Measurements from ENCODE around the gene VAC14. TPM values are rescaled to one million over a fixed set of nuclear protein-coding genes. Genes with fewer than 3 reads are reported as not detected.
"Not testable (repeated sequence)": the region's sequence is repeated elsewhere in the genome, so short reads cannot be mapped to it uniquely, and the experiment has no call there.

The VAC14 gene
- total RNA-seq, 2 donors from 2014 or later: 22.1 to 26.5 TPM

GRCh38 chr16:70677499-70678120, 123.3 kb downstream of the VAC14 start:
- Histone ChIP-seq H3K4me1 (peaks cover 0 to 26% of the 10 kb centered on the region in 2 donors), H3K36me3 (peaks cover 62% of the 10 kb centered on the region)

DNA sequence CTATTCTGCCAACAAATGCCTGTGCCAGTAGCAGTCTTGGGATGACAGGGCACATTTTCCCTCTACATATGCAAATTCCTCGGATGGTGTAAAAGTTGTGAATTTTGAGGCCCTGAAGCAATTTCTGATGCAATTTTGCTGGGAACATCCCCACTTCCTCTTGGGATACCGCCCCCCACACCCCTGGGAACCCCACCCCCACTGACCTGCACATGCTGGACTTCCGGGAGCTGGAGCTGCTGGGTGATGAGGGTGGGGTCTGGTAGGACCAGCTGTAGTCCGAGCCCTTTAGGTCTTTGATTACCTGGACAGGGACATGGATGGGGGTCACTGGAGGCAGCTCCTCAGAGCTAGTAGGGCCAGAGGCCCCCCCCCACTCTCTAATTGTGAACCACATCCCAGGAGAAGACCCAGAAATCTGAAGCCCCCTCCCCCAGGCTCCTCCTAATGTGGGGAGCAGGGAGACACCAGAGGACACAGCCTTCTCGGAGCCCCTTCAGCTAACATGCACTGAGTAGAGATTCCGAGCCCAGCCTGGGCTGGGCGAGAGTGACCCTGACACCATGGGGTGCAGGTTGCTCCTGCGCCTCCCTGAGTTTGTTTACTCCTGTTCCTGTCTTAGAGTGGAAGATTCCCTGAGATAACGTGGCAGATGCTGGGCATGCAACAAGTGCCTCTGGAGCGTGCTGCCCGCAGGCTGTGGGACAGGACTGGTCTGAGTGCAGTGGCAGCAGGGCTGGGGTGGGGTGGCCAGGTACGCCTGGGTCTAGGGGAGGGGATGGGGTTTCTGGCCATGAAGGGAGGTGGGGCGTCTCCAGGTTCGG, 124.1 kb downstream of the VAC14 start:
- H3K36me3 ChIP-seq: peaks cover 66% of the 10 kb centered on the region
- DNase-seq (ENCODE audit: low spot score): no peak
- H3K4me3 ChIP-seq: no peak overlapping the region
- H3K27ac ChIP-seq: no peak overlapping the region
- TF ChIP-seq, protein P1, sequence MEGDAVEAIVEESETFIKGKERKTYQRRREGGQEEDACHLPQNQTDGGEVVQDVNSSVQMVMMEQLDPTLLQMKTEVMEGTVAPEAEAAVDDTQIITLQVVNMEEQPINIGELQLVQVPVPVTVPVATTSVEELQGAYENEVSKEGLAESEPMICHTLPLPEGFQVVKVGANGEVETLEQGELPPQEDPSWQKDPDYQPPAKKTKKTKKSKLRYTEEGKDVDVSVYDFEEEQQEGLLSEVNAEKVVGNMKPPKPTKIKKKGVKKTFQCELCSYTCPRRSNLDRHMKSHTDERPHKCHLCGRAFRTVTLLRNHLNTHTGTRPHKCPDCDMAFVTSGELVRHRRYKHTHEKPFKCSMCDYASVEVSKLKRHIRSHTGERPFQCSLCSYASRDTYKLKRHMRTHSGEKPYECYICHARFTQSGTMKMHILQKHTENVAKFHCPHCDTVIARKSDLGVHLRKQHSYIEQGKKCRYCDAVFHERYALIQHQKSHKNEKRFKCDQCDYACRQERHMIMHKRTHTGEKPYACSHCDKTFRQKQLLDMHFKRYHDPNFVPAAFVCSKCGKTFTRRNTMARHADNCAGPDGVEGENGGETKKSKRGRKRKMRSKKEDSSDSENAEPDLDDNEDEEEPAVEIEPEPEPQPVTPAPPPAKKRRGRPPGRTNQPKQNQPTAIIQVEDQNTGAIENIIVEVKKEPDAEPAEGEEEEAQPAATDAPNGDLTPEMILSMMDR (IDR thresholded peaks at IDR 0.05): no peak
- H3K9me3 ChIP-seq: no peaks in the 10 kb centered on the region
- H3K4me1 ChIP-seq: peaks cover 0 to 19% of the 10 kb centered on the region in 2 donors
- no peaks in the 10 kb centered on the region for H3K27me3 ChIP-seq

More at GRCh38 chr16:70677499-70678120, 123.3 kb downstream of the VAC14 start:
- TF ChIP-seq, protein P1 (IDR thresholded peaks at IDR 0.05): no peak
- Histone ChIP-seq H3K4me3 (no peak overlapping the region), H3K27me3 (no peaks in the 10 kb centered on the region), H3K9me3 (no peaks in the 10 kb centered on the region), H3K27ac (no peak overlapping the region)
- DNase-seq (ENCODE audit: low spot score): no peak

DNA sequence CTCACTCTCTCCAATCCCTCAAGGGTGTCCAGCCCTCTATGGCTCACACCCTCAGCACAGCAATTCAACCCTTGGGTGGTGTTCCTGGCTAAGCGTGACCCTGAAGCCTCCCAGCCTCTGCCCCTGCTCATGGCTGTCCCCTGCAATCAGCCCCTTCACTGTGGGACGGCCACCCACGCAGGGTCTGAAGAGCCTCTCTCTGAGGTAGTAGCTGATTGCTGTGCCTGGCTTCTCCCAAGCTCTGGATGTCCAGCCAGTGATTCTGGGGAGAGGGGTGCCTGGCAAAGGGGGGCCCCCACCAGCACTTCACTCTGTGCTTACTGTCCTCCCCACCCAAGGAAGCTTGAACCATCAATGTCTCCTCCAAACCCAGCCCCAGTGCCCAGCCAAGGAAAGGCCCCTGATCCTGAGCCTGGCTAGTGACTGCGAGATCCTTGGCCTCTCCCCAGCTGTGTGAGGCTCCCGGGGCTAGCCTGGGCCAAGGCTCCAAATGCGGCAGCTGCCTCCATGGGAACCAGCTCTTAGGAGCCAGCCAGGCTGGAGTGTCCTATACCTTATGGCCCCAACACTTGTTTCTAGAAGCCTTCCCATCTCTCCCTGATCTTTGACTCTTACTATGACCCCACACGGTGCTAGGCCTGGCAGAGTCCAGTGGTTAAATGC, 125.0 kb downstream of the VAC14 start:
- H3K4me1 ChIP-seq: peaks cover 0 to 10% of the 10 kb centered on the region in 2 donors
- no peak overlapping the region for H3K4me3 ChIP-seq
- no peak overlapping the region for H3K27ac ChIP-seq
- TF ChIP-seq, protein P1 (IDR thresholded peaks at IDR 0.05): no peak
- peaks cover 75% of the 10 kb centered on the region for H3K36me3 ChIP-seq
- no peaks in the 10 kb centered on the region for H3K27me3 ChIP-seq
- DNase-seq (ENCODE audit: low spot score): no peak
- H3K9me3 ChIP-seq: no peaks in the 10 kb centered on the region

DNA sequence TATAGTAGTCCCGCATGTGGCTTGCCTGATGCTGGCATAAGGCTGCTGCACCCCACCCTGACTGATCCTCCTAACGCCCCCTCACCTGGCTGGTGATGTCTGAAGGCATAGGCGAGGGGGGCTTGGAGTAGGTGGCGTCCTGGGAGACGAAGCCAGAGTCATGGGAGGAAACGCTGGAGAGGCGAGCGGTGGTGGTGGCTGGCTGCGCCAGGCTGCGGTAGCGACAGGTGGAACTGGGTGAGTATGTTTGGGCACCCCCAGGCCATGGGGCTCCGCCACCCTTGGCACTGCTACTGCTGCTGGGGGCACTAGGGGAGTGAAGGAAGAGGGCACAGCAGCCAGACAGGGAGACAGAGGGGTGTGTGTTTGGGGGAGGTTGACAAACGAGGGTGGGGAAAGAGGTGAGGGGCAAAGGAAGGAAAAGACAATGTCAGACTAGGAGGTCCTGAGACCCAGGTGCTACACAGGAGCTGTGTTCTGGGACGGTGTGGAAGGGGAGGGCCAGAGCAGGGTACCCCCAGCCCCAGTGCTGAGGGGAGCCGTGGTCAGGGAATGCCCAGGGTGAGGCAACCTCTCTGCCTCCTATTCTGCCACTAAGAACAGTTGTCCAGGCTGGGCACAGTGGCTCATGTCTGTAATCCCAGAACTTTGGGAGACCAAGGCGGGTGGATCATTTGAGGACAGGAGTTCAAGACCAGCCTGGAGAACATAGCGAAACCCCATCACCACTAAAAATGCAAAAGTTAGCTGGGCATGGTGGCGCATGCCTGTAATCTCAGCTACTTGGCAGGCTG, 126.5 kb downstream of the VAC14 start:
- TF ChIP-seq, protein P1 (IDR thresholded peaks at IDR 0.05): no peak
- H3K27ac ChIP-seq: no peak overlapping the region
- no peak overlapping the region for H3K4me3 ChIP-seq
- no peaks in the 10 kb centered on the region for H3K27me3 ChIP-seq
- H3K36me3 ChIP-seq: peaks cover 87% of the 10 kb centered on the region
- no peaks in the 10 kb centered on the region for H3K9me3 ChIP-seq
- H3K4me1 ChIP-seq: no peaks in the 10 kb centered on the region
- no peak for DNase-seq (ENCODE audit: low spot score)

DNA sequence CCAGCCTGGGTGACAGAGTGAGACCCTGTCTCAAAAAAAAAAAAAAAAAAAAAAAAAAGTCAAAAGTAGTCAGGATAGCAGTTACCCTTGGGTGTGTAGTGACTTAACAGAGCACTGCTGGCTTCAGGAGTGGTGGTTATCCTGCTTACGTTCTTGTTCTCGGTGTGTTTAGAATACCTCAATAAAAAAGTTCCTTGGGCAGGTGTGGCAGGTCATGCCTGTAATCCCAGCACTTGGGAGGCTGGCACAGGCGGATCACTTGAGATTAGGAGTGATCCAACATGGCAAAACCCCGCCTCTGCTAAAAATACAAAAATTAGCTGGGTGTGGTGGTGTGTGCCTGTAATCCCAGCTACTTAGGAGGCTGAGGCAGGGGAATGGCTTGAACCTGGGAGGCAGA, 130.0 kb downstream of the VAC14 start:
- not testable (repeated sequence) for H3K4me1 ChIP-seq; H3K27ac ChIP-seq; H3K27me3 ChIP-seq; H3K4me3 ChIP-seq; H3K9me3 ChIP-seq; DNase-seq (ENCODE audit: low spot score)
- H3K36me3 ChIP-seq: peaks cover 80% of the 10 kb centered on the region

All from right atrium auricular region (tissue), 2 donors.